Stimulated activated CD8-positive, alpha-beta memory T cell treated with anti-CD3 and anti-CD28 coated beads, Interleukin-15, amount 100 ng/mL, for 4 hours (primary cell): ENCODE measurements around the gene ARFGAP1.

Experiments used
- DNase-seq, 2 donors: peaks; one replicate each; pipeline ENCODE4 v3.0.0-alpha.2; 2020; ENCODE audit warnings: low read depth in 2 of 2

The ARFGAP1 gene

DNA sequence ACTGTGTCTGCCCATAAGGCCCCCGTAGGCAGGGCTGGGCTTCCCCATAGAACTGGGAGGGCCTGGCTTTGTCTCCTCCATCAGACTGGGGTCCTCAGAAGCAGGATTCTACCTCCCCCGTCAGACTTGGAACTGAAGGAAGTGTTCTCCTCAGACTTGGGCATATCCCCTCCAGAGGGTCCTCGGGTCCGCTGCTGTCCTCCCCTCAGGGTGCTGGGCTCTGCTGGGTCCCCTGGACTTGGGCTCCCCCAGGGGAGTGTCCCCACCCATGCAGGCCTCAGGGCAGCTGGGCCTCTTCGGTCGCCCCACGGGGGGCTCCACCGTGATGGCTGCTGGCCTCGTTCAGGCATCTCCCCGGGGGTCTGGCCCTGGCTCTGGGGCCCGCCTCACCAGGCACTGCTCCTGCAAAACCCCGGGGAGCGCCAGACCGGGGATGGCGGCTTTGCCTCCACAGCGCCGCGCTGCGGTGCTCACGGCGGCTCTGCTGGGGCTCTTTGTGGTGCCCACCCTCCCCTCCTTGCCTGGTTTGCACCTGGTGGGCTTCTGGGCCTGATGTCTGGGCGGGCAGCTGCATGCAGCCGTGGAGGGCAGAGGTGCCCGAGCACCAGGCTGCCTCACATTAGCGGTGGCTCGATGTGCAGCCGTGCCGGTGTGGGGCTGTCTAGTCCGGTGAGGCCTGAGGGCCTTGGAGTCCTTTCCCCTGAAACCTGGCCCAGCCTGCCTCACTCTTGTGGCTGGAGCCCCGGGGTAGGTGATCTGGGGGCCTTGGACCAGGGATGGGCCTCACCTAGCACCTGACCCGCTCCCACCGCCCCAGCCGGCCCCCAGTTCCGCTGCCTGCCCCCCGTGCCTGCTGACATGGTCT, 34.3 kb downstream of the ARFGAP1 start:
- no peak for DNase-seq

DNA sequence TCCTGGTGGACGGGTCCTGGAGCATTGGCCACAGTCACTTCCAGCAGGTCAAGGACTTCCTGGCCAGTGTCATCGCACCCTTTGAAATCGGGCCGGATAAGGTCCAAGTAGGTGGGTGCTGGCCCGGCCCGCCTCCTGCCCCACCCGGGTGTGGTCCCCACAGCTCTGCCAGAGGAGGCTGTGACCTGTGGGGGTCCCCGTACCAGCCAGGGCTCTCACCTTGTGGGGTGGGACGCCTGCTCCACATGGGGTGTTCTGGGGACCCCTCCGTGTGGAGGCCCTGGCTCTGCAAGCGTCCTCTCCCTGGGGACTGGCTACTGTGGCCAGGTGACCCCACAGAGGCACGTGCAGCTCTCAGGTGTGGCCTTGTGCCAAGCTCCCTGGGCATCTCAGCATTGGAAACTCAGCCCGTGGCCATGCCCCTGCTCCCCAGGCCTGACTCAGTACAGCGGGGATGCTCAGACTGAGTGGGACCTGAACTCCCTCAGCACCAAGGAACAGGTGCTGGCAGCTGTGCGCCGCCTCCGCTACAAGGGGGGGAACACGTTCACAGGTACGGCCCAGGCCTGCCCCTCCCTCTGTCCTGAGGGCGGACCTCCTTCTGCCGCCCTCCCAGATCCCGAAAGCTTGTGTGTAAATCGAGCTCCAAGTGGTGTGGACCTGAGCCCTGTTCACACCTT, 35.1 kb downstream of the ARFGAP1 start:
- DNase-seq: no peak

DNA sequence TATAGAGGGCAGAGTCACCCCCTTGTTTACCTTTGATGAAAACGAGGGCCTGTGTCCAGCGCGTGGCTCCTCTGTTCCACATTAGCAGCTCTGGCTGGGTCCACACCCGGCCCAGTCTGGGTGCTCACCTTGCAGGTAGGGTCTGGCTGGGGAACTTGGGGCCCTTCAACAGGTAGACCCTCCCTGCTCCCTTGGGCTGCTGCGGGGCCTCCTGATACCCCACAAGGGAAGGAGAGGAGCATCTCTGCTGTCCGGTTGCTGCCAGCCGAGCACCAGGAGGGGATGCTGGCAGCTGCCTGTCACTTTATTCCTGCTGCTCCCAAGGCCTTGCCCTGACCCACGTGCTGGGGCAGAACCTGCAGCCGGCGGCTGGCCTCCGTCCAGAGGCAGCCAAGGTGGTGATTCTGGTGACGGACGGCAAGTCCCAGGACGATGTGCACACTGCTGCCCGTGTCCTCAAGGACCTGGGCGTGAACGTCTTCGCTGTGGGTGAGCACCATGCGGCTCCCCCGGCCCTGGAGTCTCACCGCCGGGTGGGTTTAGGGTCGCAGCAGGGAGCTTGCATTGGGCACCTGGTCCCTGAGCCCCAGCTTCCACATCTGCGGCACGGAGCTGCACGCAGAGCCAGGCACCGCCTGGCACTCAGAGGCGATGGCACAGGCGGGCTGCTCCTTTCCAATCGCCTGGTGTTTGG, 35.8 kb downstream of the ARFGAP1 start:
- no peak for DNase-seq

DNA sequence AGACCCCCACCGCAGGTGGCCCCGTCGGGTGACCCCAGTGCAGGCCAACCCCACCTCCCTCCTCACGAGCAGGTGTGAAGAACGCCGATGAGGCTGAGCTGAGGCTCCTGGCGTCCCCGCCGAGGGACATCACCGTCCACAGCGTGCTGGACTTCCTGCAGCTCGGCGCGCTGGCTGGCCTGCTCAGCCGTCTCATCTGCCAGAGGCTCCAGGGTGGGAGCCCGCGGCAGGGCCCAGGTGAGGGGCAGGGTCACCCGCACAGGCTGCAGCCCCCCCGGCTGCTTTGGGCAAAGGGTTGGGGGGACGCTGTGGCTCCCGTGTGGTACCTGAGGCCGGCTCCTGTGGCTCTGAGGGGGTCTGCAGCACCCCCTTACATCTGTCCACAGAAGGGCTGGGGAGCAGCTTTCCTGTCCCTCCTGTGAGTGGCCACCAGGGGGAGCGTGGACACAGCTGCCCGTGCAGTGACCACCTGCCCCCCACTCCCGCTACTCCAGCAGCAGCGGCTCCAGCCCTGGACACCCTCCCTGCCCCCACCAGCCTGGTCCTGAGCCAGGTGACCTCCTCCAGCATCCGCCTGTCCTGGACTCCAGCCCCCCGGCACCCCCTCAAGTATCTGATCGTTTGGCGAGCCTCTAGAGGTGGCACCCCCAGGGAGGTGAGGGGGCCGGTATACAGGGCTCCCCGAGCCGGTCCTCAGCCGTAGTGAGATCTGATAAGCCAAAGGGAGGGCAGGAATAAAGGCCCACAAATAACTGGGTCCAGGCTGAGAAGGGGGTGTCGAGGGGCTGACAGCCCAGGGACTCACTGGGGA, 36.9 kb downstream of the ARFGAP1 start:
- DNase-seq: no peak

DNA sequence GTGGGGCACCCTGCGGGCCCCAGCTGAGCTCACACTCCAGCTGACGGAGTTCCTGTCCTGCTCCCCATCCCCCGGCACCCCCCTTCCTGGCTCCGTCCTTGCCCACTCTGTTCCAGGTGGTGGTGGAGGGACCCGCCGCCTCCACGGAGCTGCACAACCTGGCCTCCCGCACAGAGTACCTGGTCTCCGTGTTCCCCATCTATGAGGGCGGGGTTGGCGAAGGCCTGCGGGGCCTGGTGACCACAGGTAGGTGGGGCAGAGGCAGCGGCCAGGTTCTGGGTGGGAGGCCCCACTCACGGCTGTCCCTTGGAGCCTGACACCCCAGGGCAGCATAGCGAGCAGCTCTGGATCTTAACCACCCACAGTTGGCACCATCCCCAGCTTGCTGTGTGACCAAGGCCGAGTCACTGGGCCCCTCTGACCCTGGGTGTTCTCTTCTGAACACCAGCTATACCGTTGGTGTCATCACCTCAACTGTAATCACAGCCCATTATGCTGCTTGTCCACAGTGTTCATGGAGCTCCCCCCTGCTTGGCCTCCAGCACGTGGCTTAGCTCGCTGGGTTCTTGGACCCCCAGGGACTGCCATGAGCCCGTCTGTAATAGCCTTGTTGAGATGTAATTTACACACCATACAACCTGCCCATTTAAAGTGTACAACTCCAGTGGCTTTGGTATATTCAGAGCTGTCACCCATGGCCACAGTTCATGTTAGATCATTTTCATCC, 37.8 kb downstream of the ARFGAP1 start:
- no peak for DNase-seq

DNA sequence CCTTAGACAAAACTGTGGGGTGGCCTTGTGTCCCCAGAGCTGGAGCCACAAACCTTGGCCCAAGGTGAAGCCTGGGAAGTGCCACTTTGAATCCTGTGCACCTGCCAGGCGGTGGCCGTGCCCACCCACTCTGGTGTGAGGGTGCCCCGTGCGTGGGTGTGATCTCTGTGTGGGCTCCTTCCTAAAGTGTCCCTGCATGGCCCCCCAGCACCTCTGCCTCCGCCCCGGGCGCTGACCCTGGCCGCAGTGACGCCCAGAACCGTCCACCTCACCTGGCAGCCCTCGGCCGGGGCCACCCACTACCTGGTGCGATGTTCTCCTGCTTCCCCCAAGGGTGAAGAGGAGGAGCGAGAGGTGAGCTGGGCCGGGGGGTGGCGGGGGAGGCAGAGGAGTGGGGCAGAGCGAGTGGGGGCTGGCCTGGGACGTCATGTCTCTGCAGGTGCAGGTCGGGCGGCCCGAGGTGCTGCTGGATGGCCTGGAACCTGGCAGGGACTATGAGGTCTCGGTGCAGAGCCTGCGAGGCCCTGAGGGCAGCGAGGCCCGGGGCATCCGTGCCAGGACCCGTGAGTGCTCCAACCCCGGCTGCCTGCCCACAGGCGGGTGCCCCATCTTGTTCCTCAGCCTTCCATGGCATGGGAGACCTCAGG, 38.7 kb downstream of the ARFGAP1 start:
- DNase-seq: no peak

DNA sequence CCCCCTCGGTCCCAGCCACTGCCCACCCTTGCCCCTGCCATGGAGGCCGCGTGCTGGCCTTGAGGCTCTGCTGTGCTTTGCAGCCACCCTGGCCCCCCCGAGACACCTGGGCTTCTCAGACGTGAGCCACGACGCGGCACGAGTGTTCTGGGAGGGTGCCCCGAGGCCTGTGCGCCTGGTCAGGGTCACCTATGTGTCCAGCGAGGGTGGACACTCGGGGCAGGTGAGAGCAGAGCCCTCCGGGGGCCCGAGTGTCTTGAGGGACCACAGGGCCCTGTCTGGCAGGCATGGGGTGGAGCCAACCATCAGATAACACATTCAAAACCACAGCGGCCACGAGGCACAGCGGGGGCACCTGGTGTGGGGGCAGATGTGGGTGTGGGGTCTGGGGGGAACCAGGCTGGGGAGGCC, 39.2 kb downstream of the ARFGAP1 start:
- no peak for DNase-seq

DNA sequence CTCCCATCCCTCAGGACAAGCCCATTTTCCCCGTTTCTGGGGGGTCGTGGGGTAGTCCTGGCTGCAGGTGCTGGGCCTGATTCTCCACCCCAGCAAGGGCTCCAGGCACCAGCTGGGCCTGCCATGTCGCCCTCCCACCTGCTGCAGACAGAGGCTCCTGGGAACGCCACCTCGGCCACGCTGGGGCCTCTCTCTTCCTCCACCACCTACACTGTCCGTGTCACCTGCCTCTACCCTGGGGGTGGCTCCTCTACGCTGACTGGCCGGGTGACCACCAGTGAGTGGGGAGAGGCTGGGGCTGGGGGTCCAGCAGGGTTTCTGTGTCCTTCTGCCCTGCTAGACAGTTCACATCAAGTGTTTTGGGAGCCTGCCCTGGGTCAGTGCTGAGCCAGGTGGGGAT, 39.7 kb downstream of the ARFGAP1 start:
- no peak for DNase-seq

DNA sequence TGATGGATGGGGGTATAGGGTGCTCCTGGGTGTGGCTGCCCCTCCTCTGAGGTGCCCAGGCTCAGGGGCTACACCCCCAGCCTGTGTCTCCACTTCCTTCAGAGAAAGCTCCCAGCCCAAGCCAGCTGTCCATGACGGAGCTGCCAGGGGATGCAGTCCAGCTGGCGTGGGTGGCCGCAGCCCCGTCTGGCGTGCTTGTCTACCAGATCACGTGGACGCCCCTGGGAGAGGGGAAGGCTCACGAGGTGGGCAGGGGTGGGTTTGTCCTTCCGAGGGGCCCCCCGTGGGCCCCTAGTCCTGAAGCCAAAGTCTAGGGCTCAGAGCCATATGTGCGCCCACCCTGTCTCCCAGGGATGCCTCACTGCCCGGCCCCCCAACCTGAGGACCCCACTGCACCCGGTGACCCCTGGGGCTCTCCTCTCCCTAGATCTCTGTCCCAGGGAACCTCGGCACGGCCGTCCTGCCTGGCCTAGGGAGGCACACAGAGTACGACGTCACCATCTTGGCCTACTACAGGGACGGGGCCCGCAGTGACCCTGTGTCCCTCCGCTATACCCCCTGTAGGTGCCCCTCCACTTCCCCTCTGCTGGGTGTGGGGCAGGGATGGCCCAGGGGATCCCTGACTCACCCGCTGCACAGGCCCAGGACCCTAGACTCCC, 40.2 kb downstream of the ARFGAP1 start:
- DNase-seq: no peak

DNA sequence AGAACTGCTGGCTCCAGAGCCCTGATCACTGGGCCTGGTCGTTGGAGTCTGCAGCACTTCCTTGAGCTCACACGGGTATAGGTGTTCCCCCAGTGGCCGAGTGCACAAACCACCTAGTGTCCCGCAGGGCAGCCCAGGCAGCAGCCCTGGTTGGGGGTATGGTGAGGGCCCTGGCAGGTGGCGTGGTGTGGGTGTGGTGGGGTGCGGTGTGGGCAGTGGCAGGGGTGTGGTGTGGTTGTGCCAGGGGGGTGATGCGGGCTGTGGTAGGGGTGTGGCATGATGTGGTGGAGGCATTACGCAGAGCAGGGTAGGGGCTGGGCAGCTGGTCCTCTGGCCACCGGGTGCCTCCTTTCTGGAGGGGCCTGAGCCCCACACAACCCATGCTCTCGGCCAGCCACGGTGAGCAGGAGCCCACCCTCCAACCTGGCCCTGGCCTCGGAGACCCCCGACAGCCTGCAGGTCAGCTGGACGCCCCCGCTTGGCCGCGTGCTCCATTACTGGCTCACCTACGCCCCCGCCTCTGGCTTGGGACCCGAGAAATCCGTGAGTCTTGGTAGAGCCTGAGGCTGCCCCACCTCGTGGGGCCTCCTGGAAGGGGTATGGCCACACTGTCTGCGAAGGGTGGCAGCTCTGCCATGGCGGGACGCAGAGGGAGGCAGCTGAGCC, 40.9 kb downstream of the ARFGAP1 start:
- DNase-seq: no peak

DNA sequence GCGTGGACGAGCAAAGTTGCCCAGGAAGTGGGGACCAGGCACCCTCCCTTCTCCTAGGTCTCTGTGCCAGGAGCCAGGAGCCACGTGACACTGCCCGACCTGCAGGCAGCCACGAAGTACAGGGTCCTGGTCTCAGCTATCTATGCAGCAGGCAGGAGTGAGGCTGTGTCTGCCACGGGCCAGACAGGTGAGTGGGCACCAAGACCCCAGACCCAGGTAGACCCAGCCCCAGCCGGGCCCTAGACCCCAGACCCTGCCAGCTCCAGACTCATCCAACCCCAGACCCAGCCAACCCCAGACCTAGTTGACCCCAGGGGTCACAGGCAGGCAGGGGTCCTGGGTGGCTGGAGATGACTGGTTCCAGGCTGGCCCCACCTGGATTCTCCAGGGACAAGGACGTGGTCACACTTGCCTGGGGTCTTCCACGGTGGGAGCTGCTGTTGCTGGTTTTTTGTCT, 41.4 kb downstream of the ARFGAP1 start:
- DNase-seq: no peak

DNA sequence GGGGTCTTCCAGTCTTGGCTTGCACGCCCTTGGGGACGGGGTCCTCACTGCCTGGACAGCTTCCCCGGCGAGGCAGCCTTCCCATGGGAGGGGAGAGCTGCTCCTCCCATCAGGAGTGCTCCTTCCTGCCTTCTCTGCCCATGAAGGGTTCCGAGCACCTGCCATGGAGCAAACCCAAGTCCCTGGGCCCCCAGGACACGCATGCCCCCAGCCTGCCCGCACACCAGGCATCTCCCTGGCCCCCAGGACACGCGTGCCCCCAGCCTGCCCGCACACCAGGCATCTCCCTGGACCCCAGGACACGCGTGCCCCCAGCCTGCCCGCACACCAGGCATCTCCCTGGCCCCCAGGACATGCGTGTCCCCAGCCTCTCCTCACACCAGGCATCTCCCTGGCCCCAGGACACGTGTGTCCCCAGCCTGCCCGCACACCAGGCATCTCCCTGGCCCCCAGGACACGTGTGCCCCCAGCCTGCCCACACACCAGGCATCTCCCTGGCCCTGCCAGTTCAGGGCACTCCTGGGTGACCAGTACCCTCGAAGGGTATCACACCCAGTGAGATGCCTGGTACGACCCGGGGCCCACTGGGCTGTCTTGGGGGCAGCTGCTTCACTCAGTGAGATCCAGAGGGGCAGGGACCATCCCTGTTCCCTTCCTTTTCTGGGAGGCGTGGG, 42.1 kb downstream of the ARFGAP1 start:
- no peak for DNase-seq

DNA sequence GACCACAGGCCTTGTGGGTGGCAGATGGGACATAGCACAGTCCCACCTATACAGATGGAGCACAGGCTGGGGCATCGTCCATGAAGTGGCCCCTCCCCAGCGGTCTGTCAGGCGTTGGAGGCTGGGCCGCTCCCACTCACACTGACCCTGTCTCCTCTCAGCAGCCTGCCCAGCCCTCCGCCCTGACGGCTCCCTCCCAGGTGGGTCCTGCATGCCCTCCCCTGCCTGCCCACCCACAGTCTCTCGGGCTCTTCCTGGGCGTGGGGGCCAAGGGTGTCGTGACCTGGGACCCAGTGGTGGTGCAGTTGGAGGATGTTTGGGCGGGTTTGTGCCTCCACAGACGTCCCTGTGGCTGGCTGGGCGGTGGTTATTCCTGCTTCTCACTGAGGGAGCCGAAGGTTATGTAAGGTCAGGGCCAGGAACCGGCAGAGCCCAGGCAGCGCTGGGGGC, 42.7 kb downstream of the ARFGAP1 start:
- DNase-seq: no peak

DNA sequence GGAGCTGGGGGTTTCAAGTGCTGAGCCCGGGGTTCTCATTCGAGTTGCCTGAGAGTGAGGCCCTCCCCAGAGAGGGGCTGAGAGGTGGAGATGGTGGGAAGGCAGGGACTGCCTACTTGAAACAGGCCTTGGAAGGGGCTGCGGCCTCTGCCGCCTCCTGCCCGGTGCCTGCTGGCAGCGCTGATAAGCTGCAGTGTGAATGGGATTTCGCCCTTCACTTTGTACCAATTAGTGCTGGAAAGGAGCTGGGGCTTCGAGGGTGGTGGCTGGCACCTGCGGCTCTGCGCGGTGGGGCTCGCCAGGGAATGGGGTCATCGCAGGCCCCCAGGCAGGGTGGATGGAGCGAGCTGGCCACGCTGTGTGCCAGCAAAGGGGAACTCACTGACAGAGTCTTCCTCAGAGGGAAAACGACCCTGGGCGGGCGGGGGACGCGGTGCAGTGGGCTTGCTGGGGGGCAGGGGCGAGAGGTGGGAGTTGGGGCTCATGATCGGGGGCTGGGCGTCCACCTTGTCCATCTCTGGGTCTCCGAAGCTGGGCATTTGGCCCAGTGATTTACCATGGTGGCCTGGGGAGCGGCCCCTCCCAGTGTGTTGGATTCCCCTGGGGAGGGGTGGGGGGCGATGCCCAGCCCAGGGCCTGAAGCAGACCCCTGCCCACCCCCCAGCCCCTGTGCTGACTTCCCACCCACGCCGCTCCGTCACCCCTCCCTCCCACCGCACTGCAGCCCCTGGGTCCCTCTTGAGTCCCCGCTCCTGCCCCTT, 43.3 kb downstream of the ARFGAP1 start:
- DNase-seq: no peak

DNA sequence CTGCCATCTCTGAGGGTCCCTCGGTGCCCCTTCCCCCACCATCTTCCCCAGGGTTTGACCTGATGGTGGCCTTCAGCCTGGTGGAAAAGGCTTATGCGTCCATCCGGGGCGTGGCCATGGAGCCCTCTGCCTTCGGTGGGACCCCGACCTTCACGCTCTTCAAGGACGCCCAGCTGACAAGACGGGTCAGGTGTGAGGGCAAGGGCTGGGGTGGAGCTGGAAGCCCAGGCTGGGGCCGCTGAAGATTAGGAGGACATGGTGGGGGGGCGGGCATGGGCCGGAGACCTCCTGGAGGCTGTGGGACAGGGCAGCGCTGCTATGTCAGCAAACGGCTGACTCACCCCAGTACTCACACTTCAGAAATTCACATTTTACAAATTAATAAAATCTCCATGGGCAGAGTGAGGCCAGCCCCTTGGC, 43.9 kb downstream of the ARFGAP1 start:
- no peak for DNase-seq

DNA sequence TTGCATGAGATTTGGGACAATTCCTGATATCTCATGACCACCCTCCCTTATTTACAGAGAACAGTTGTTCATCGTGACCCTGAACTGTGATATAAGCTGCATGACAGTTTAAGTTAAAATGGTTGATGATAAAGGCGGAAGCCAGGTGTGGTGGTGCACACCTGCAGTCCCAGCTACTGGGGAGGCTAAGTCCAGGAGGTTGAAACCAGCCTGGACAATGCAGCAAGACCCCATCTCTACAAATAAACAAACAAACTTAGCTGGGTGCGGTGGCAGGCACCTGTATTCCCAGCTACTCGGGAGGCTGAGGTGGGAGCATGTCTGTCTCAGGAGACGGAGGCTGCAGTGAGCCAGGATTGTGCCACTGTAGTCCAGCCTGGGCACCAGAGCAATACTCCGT, 44.4 kb downstream of the ARFGAP1 start:
- DNase-seq: no peak

DNA sequence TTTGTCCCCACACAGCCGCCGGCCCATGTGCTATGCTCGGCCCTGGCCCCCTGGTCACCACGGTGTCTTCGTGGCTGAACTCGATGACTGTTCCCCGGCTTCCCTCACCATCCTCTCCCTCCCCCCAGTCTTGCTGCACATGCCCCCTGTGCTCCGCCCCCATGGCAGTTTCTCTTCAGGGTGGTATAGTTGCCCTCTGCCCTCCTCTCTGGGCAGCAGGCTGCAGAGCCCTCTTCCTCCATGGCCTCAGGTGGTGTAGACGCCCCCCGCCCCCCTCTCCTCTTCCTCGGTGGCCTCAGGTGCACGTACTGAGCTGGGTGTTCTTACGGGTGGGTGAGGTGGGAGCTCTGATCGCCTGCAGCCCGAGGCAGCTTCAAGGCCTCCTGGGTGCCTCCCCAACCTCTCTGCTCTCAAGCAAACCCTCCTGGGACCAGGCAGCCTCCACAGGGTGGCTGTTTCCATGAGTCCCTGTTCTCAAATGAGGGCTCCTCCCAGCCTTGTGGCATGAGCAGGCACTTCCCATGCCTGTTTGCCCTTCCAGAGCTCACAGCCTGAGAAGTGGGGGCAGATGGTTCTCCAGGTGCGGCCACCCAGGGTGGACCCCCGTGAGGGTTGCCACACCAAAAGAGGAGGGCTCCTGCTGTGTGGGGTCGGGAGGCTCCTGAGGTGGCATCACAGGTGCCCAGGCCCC, 45.1 kb downstream of the ARFGAP1 start:
- no peak for DNase-seq
